Hepatocyte (in vitro differentiated cells): ENCODE results near the gene ITPR1.

Experiments
- CTCF ChIP-seq: fragments of 200-600 bp; sonication (generic); IDR thresholded peaks from 2 replicates; pipeline ENCODE4 v1.5.1; 2016; ENCODE audit warnings: antibody characterized with exemption, mild to moderate bottlenecking; ENCODE audit not compliant: poor library complexity
- EZH2 ChIP-seq: fragments of 200-600 bp; sonication (generic); IDR thresholded peaks from 2 replicates; pipeline ENCODE4 v1.6.1; 2016; ENCODE audit warnings: antibody characterized with exemption, mild to moderate bottlenecking, borderline replicate concordance
- EZH2phosphoT487 ChIP-seq: fragments of 200-600 bp; sonication (generic); IDR thresholded peaks from one replicate; pipeline ENCODE4 v1.6.1; 2018; ENCODE audit warnings: antibody characterized with exemption, mild to moderate bottlenecking, low read depth, moderate library complexity; ENCODE audit not compliant: unreplicated experiment, severe bottlenecking

- no peak for TF ChIP-seq CTCF
- TF ChIP-seq EZH2: no peak
- TF ChIP-seq EZH2phosphoT487: no peak
Measured at GRCh38 chr3:4751029-4751501, 257.9 kb downstream of the ITPR1 start.
